Stimulated activated CD4-positive, alpha-beta T cell treated with anti-CD3 and anti-CD28 coated beads, TNF-alpha, amount 100 ng/mL, for 1 hour (primary cell): ENCODE measurements around the gene RPS14.
"Not testable (repeated sequence)": the region's sequence is repeated elsewhere in the genome, so short reads cannot be mapped to it uniquely, and the experiment has no call there.

Source experiments
- DNase-seq, 3 donors: peaks; one replicate each; pipeline ENCODE4 v3.0.0-alpha.2; 2020; ENCODE audit warnings: low read depth in 3 of 3, low spot score in 1 of 3

RPS14 gene

GRCh38 chr5:150413902-150414790 lies 35.4 kb downstream of the RPS14 start:
- DNase-seq = not testable (repeated sequence)

GRCh38 chr5:150413176-150413901 lies 36.2 kb downstream of the RPS14 start:
- no peak for DNase-seq

- peak; percentile 73 to 84 (median 82) for DNase-seq
These were observed 37.0 kb downstream of the RPS14 start, which contains the start of gene CD74 for GRCh38 chr5:150412319-150413175. CD74 (minus strand) TSS chr5:150412910; CDS start chr5:150412749, 161 bp downstream.

GRCh38 chr5:150411245-150411979 lies 38.1 kb downstream of the RPS14 start:
- DNase-seq = peak in 2 of 3 donors; percentile 33 to 44

GRCh38 chr5:150410524-150411244 lies 38.9 kb downstream of the RPS14 start:
- DNase-seq = no peak

GRCh38 chr5:150409638-150410523 lies 39.7 kb downstream of the RPS14 start:
- DNase-seq = peak in 1 of 3 donors; percentile 17

- DNase-seq = no peak
These were observed 41.2 kb downstream of the RPS14 start for GRCh38 chr5:150408231-150408943.

DNA sequence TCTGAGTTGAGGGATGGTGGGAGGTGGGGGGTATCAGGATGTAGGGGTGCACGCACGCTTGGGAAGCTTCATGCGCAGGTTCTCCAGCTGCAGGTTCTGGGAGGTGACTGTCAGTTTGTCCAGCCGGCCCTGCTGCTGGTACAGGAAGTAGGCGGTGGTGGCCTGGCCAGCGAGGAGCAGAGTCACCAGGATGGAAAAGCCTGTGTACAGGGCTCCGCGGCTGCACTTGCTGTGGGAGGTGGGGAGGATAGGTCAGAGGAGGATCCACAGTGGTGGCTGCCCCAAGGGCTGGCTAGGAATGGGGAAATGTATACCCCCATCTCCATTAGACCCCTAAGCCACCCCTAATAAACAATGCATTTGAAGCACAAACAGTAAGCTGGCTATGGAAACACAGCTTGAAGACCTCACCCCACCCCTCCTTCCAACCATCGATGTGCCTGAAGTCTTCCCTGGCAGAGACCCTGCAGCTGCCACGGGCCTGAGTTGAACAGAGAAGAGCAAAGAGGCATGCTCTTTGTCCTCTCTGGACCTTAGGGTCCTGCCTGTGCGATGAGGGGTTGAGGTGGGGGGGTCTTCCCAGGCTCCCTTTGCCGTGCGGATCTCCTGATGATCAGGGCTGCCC lies 42.3 kb downstream of the RPS14 start:
- DNase-seq = no peak

DNA sequence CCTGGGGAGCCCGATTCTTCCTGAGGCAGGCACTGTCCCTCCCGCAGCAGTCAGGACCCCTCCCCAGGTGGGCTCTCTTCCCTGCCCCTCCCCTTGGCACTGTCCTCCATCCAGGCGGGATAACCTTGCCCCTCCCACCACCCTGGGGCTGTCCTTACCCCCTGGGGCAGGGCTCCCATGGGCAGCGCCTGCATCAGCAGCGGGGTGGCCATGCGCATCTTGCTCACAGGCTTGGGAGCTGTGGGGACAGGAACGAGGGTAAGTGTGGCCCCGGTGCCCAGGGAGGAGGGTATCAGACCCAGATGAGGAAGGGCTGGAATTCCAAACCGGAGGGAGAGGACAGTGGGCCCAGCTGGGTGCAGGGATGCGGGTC lies 42.8 kb downstream of the RPS14 start:
- DNase-seq = no peak

DNA sequence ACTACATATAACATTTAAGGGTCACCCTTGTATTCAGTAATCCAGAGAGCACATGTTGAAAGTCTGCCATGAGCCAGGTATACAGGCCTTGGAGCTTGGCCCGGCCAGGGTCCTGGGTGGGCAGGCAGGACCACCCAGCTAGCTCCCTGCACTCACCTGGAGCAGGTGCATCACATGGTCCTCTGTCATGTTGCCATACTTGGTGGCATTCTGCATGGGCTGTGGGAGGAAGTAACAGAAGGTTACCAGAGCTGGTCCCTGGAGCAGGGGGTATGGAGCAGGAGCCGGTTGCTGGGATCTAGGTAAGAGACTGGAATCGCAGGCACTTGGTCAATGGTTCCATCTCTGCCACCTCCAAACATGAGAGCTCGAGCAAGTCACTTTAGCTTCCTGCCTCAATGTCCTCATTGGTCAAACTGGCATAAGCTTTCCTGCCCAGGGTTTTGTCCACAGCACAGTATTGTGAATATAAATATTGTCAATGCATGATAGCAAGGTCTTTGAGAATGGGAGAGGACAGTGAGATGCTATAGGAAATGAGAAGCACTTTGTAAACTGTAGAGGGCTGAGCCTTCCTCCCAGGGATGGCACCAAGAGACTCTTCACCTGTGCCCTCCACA lies 43.3 kb downstream of the RPS14 start:
- DNase-seq = no peak

GRCh38 chr5:150404941-150405816 lies 44.4 kb downstream of the RPS14 start:
- DNase-seq = no peak

GRCh38 chr5:150404535-150404934 lies 45.0 kb downstream of the RPS14 start:
- no peak for DNase-seq

DNA sequence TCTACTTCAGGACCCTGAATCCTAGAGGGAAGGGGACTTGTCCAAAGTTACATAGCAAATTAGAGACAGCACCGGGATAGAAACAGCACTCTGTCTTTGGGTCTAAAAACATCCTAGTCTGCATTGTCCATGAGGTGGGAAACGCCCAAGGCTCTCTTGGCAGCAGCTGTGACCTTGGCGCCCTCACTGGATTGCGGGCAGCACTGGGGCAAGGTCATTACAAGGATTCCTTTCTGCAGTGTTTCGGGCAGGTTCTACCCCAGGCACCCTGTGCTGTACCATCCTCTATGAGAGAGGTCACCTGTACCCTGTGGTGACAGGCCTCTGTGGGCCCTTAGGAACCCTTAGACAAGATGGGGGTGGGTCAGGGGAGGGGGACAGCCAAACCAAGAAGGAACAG lies 45.4 kb downstream of the RPS14 start:
- DNase-seq = no peak

GRCh38 chr5:150402901-150403342 lies 46.6 kb downstream of the RPS14 start:
- DNase-seq = no peak

GRCh38 chr5:150402229-150402773 lies 47.2 kb downstream of the RPS14 start:
- DNase-seq = no peak
